H1 (cell line): ENCODE data around the gene CHD5. TPM values are rescaled to one million over a fixed set of nuclear protein-coding genes. Genes with fewer than 3 reads are reported as not detected.

Experiments
- KDM5A ChIP-seq: fragments of 200-600 bp; IDR thresholded peaks from 2 replicates; pipeline ENCODE4 v1.7.1; 2012; ENCODE audit warnings: mild to moderate bottlenecking, low read length, inconsistent platforms, mixed read lengths
- SIRT6 ChIP-seq: IDR thresholded peaks from one replicate; pipeline ENCODE4 v1.7.1; 2012; ENCODE audit warnings: low read length, inconsistent platforms
- TBP ChIP-seq: IDR thresholded peaks from 2 replicates; pipeline ENCODE4 v1.6.1; 2011; ENCODE audit warnings: low read depth, low read length, improper control_type of control experiment
- TEAD4 ChIP-seq: IDR thresholded peaks from 2 replicates; pipeline ENCODE4 v1.6.1; 2012; ENCODE audit warnings: low read depth, low read length, inconsistent platforms, mixed read lengths
- polyA plus RNA-seq, 7 experiments: library from polyadenylated mRNA; depleted of rRNA in 3 of 7; stranded (reverse) in 5 of 7; unstranded in 2 of 7; fragments of >200 nt in 5 of 7; fragments of 200-250 nt in 2 of 7; gene quantifications; 1 replicate in 5 of 7; 2 replicates in 1 of 7; 4 replicates in 1 of 7; pipeline versions ENCODE4 v1.2.1 to v1.2.3, GENCODE V29; 2011 to 2013; ENCODE audit warnings: missing spikeins in 2 of 7, mixed read lengths in 2 of 7
- total RNA-seq: library from RNA; stranded (reverse); fragmentation: NEBNext Ultra II Directional; extraction: Animal tissue kit (Norgen Biotek cat#: 25700); gene quantifications from 2 replicates; pipeline ENCODE4 v1.2.1, GENCODE V29; 2021
- TF ChIP-seq, protein P1 (sequence below), 3 experiments: IDR thresholded peaks; 1 replicate in 2 of 3; 2 replicates in 1 of 3; pipeline versions ENCODE4 v1.5.1 to v1.6.1; 2011; ENCODE audit warnings: low read length in 3 of 3, mild to moderate bottlenecking in 3 of 3, inconsistent platforms in 2 of 3, low read depth in 1 of 3, moderate library complexity in 1 of 3; ENCODE audit not compliant: insufficient read depth in 1 of 3; ENCODE audit errors: control extremely low read depth in 1 of 3

The CHD5 gene
- total and polyA plus RNA-seq, 2 of the 8 experiments (the other 6 are each of a cell fraction or from before 2014, with no cell fraction given): 0.42 to 1.8 TPM

DNA sequence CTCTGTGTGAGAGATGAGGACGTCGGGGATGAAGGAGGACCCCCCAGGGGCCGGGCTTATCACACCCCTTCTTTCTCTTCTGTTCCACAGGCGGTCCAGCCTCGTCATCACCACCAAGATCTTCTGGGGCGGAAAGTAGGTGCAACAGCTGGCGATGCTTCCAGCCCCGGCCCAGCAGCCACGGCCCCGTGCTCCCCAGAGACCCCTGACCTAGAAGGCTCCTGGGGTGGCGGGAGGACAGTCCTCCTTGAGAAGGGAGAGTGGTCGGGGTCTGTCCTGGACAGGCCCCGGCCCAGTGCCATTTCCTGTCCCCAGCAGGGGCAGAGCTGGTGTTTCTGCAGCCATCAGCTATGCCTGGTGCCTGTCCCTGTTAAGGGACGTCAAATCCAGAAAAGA lies 92.7 kb downstream of the CHD5 start (continued):
- TF ChIP-seq, protein P1, sequence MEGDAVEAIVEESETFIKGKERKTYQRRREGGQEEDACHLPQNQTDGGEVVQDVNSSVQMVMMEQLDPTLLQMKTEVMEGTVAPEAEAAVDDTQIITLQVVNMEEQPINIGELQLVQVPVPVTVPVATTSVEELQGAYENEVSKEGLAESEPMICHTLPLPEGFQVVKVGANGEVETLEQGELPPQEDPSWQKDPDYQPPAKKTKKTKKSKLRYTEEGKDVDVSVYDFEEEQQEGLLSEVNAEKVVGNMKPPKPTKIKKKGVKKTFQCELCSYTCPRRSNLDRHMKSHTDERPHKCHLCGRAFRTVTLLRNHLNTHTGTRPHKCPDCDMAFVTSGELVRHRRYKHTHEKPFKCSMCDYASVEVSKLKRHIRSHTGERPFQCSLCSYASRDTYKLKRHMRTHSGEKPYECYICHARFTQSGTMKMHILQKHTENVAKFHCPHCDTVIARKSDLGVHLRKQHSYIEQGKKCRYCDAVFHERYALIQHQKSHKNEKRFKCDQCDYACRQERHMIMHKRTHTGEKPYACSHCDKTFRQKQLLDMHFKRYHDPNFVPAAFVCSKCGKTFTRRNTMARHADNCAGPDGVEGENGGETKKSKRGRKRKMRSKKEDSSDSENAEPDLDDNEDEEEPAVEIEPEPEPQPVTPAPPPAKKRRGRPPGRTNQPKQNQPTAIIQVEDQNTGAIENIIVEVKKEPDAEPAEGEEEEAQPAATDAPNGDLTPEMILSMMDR (IDR thresholded peaks at IDR 0.05; ENCODE audit: control extremely low read depth in 1 of 3, insufficient read depth in 1 of 3, low read depth in 1 of 3, low read length in 3 of 3): no peak
- TF ChIP-seq TBP (no peak), SIRT6 (no peak), TEAD4 (no peak), KDM5A (no peak)
